ENCODE results near the gene PTBP1.

GRCh38 chr19:823565-824121, 26.4 kb downstream of the PTBP1 start:
- TF ChIP-seq CTCF (conservative IDR thresholded peaks at IDR 0.05 in 1 of 2, IDR thresholded peaks at IDR 0.05 in 1 of 2; ENCODE audit: low read depth in 1 of 2, low read length in 2 of 2) (no peak), EZH2 (IDR thresholded peaks at IDR 0.05; ENCODE audit: low read length, missing control alignments) (no peak)

All from fibroblast of lung (primary cell).